Measurements from ENCODE around the gene RNF169.
"Not testable (repeated sequence)": the region's sequence is repeated elsewhere in the genome, so short reads cannot be mapped to it uniquely, and the experiment has no call there.

Gene RNF169

DNA sequence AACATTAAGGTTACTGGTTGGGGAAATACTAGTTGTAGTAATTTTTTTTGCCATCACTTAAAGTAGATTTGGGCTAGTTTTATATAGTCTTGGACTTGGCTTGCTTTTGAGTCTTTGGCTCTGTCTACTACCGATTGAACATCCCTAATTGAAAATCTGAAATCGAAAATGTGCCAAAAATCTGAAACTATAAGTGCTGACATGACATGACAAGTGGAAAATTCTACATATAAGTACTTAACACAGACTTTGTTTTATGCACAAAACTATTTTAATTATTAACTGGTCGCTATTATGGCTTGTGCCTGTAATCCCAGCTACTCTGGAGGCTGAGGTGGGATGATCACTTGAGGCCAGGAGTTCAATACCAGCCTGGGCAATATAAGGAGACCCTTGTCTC lies 22.5 kb downstream of the RNF169 start:
- no peak for DNase-seq

DNA sequence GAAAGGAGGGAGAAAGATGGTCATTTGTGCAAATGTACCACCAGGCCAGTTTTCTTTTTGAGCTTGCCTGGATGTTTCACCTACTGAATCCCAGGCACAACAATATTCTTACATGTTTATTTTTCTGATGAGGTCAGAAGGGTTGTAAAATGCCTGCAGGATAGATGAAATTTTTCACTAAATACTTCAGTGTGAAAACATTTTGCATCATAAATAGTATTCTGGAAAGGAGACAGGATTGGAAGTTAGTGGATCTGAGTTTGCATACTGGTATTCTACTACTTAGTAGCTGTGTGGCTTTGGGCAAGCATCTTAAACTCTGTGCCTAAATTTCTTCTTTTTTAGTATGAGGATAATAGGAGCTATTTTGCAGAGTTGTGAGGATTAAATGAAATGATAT lies 24.8 kb downstream of the RNF169 start:
- DNase-seq = no peak

DNA sequence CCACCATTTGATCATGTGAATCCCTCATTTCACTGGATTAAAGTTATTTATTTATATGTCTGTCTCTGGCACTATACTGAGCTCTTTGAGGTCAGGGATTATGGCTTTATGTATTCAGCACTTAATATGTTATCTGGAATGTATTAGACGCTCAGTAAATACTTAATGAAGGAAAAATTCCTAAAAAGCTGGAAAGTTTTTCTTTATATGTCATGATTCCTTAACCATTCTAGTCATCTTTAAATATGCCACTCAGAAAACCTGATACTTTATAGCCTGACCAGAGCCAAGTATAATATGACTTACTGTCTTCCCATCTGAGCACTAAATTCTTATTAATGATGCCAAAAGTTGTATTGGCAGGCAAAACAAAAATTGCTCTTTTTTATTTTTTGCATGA lies 27.1 kb downstream of the RNF169 start:
- DNase-seq = no peak

DNA sequence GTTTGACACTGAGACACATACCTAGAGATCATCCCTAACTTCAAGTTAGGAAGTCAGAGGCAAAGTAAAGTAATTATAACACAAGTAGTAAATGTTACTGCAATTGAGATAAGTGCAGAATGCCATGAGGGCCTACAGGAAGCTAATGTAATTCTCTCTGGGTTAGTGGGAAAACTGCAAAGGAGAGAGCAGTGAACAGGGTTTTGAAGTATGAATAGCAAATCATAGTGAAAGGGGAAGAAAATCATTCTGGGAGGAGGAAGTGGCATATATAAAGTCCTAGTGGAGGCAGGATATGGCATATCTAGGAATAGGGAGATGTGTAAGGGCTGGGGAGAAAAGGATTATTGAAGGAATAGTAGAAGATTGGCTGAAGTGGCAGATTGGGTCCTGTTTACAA lies 27.9 kb downstream of the RNF169 start:
- DNase-seq = no peak

DNA sequence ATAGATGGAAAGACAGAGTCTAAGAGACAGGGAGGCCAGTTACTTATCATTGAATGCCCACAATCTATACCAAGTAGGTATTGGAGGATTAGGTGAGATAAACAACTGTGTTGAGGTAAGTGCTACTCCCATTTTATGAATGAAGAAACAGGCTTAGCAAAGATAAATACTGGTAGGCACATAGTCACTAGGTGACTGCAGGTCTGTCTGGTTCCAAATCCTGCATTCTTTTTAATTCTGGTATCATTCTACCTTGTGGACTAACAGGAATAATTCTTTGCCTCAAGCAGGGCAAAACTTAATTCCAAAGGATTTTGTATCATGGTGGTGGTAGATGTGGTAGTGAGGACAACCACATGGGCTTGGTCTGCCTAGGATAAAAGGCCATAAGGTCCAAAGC lies 28.4 kb downstream of the RNF169 start:
- DNase-seq = no peak

DNA sequence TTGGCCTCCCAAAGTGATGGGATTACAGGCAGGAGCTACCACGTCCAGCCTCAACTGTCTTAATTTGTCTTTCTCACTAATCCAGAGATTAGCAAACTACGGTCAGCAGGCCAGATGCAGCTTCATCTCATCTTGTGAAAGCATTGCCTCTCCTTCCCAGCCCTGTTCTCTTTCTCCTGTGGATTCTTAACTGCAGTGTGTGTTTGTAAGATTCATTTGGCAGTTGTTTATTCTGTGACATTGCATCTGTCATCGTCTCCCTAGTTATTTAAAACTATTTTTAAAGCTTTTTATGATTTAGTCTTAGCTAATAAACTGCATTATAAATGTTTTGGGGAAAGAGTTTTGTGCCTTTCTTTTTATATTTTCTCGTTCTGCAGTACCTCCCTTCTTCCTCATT lies 29.2 kb downstream of the RNF169 start:
- DNase-seq = no peak

DNA sequence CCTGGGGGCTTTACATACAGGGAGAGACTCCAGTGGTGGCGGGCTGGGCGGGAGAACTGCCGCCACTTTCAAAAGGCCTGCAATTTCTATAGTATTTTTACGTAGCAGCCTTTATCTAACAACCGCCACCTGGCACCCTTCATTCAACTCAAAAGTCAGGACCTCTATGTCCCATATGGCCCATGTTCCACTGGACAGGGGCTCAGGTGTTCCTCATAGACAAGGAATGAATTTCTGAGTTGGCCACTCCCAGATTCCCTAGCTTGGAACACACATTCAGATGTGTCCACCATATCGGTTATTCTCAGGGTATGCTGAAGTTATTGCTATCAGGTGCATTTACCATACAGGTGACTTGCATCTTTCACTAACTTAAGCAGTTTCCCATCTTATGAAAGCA lies 29.9 kb downstream of the RNF169 start:
- no peak for DNase-seq

- DNase-seq = no peak
These were observed 31.8 kb downstream of the RNF169 start for GRCh38 chr11:74780248-74781005.

- DNase-seq = no peak
These were observed 34.7 kb downstream of the RNF169 start for GRCh38 chr11:74783241-74783871.

GRCh38 chr11:74784234-74784633 lies 35.6 kb downstream of the RNF169 start:
- no peak for DNase-seq

DNA sequence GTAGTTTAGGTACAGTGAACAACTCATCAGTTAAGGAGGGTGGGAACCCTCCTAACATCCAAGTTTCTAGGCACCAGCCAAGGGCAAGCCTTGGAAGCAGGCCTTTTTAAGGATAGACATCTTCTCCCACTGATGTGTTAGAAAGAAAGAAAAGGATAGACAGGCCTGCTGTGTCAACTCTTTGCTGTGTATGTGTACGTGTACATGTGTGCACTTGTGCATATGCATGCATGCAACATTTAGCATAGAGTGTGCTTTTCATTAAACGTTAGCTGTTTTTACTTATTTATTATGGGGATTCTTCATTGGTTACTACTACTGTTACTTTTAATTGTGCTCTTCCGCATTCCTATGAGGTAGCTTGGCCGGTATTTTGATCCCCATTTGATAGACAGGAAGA lies 36.1 kb downstream of the RNF169 start:
- no peak for DNase-seq

- DNase-seq = no peak
These were observed 37.9 kb downstream of the RNF169 start for GRCh38 chr11:74786574-74786973.

DNA sequence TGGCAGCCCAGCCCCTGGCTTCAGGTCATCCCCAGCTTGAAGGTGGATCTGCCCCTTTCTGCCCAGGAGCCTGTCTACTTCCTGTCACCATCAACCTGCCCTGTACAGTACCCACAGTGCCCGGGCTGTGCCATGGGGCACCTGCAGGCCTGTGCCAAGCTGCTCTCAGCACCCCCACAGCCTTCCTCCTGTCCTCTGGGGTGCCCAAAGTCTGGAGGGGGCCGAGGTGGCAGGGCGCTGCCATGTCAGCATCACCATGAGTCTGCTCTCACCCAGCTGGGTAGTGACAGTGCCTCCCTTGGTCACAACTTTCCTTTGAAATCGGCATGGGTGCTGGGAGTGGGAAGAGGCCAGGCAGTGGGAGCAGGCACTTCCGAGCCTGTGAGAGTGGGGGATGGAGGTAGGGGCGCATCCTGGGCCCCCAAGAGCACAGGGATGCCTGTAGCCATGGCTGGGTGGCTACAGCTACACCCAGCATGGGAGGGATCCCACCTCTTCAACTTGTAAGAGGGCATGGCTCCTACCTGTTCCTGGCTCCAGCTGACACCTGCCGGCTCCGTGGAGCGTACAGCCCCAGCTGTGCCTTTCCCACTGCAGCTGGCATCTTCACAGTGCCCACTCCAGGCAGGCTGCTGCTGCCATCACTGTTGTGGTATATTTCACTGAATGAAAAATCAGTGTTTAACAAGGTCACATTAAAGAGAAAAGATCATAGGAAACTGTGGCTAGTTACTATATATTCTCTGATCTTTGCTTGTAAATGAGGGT lies 42.9 kb downstream of the RNF169 start:
- DNase-seq = no peak

GRCh38 chr11:74806267-74806666 lies 57.6 kb downstream of the RNF169 start:
- no peak for DNase-seq

- DNase-seq = no peak
These were observed 61.2 kb downstream of the RNF169 start for GRCh38 chr11:74809801-74810200.

DNA sequence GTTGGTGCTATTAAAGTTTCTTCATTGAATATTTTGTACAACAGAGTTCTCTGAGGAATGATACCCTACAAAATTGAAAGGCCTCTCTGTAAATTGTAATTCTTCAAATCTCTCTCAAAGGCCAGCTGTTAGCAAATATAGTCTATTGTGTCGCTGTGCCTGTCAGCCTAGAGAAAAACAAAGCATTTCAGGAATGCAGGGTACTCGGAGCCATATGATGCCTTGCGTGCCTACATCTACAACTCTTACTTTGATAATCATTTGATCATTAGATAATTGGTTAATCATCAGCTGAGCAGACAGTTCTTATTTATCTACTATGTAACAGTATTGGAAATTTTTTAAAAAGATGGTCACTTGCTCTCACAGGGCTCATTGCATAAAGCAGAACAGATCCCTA lies 67.3 kb downstream of the RNF169 start:
- no peak for DNase-seq

DNA sequence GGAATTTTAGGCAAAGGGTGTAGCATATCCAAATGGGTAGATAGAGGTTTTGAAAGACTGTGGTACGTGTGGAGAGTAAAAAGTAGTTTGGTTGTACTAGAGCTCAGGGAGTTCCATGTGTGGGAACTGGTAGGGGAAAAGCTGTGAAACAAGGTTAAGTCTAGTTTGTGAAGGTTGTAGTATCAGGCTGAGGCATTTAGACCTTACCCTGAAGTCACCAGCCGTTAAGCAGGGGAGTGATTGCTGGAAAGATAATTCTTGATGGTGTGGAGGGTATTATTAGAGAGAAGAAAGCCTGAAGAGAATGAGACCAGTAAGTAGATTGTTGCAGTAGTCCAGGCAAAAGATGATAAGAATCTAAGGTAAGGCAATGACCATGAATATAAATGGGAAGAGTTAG lies 68.0 kb downstream of the RNF169 start:
- DNase-seq = no peak

GRCh38 chr11:74818283-74818946 lies 69.8 kb downstream of the RNF169 start:
- DNase-seq = no peak

GRCh38 chr11:74819400-74819799 lies 70.8 kb downstream of the RNF169 start:
- DNase-seq = no peak

GRCh38 chr11:74820763-74821162 lies 72.1 kb downstream of the RNF169 start:
- DNase-seq = no peak

DNA sequence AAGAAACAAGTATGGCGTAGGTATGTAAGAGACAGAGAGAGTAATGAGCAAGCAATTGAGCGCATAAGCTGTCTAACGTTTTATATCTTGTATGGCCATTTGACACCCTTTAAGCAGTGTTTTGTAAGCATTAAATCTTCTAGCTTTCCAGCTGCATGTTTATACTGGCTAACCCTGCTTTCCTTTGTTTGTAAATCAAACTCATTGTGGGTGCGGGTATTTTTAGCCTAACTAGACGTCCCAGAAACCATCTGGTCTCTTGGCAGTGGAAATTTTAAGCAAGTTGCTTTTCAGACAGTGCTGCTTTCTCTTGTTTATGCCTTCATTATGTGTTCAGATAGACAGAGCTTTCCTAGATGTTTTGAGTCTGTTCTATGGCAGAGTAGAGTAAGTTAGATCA lies 73.5 kb downstream of the RNF169 start:
- peak; percentile 19 for DNase-seq

- DNase-seq = no peak
These were observed 75.8 kb downstream of the RNF169 start for GRCh38 chr11:74824285-74824982.

DNA sequence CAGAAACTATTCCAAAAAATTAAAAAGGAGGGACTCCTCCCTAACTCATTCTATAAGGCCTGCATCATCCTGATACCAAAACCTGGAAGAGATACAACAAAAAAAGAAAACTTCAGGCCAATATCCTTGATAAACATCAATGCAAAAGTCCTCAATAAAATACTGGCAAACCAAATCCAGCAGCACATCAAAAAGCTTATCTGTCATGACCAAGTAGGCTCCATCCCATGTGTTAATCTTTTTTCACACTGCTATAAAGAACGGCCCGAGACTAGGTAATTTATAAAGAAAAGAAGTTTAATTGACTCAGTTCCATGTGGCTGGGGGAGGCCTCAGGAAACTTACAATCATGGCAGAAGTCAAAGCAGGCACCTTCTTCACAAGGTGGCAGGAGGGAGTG lies 76.9 kb downstream of the RNF169 start:
- DNase-seq = not testable (repeated sequence)

All from NCI-H1694 treated with DMSO at 0.1 percent for 48 hours (cell line).